Astrocyte (in vitro differentiated cells and primary cell): ENCODE measurements around the gene OR56A4.

Experiments used
- EZH2 ChIP-seq: IDR thresholded peaks from 2 replicates; pipeline ENCODE4 v1.6.1; 2012; ENCODE audit warnings: mild to moderate bottlenecking, low read length, inconsistent platforms; ENCODE audit not compliant: insufficient read depth
- TF ChIP-seq, protein P1 (sequence below): IDR thresholded peaks from 2 replicates; pipeline ENCODE4 v1.5.1; 2011; ENCODE audit warnings: low read depth, mild to moderate bottlenecking, inconsistent platforms, low read length, moderate library complexity; ENCODE audit not compliant: insufficient read depth

- TF ChIP-seq, protein P1, sequence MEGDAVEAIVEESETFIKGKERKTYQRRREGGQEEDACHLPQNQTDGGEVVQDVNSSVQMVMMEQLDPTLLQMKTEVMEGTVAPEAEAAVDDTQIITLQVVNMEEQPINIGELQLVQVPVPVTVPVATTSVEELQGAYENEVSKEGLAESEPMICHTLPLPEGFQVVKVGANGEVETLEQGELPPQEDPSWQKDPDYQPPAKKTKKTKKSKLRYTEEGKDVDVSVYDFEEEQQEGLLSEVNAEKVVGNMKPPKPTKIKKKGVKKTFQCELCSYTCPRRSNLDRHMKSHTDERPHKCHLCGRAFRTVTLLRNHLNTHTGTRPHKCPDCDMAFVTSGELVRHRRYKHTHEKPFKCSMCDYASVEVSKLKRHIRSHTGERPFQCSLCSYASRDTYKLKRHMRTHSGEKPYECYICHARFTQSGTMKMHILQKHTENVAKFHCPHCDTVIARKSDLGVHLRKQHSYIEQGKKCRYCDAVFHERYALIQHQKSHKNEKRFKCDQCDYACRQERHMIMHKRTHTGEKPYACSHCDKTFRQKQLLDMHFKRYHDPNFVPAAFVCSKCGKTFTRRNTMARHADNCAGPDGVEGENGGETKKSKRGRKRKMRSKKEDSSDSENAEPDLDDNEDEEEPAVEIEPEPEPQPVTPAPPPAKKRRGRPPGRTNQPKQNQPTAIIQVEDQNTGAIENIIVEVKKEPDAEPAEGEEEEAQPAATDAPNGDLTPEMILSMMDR = no peak
- TF ChIP-seq EZH2 = no peak
Observed at GRCh38 chr11:5955586-5955985, 51.2 kb downstream of the OR56A4 start.
